NCI-H510A (cell line): ENCODE data around the gene BICDL1.

Experiments used
- DNase-seq: peaks from one replicate; lab custom pipeline; 2025; lab: John Stamatoyannopoulos, UW

The BICDL1 gene

DNA sequence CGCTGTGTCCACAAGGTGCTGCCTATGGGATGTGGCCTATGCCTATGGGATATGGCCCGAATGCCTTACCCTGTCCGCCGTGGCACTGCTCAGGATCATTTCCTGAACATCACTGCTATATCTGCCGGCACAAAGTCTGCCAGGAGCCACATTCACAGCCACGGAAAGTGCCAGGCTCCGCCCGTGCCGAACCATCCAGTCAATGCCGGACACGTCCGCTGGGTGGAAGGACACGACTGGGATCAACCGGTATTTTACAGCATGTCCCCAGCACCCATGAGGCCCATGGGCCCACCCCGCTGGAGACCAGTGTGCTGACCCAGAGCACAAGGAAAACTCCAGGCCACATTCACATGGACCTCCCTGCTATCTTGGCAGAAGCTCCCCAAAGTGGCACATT is 142.1 kb downstream of the BICDL1 start:
- DNase-seq = no peak

DNA sequence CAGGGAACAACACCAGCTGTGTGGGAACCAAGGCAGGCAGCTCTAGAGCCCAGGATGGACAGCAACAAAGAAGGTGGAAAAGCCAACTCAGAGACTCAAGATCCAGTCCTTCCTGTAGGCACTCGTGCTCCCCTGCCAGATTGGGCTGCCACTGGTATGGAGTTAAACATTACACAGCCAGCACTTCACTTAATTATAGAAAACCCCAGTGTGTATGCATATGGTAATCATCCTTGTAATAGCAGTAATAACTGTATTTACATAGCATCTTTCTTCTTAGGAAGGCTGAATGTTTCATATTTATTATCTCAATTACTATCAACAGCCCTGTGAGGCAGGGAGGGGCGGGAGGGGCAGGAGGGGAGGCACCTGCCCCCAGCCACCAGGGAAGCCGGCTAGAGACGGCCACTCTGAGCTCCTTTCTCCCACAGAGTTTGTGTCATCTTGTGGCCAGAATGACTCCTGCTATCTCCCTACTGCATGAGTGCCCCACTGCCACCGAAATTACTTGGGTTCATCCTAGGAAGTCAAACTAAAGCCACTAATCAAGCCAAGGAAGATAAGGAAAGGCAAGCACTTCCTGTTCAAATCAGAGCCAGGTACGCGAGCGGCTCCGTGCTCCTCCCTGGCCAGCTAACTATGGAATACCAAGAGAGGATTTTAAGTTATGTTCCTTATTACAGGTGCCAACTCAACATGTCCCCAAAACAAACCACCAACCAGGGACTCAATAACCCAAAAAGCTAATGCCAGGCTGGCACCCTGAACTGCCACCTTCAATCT is 143.2 kb downstream of the BICDL1 start:
- no peak for DNase-seq

DNA sequence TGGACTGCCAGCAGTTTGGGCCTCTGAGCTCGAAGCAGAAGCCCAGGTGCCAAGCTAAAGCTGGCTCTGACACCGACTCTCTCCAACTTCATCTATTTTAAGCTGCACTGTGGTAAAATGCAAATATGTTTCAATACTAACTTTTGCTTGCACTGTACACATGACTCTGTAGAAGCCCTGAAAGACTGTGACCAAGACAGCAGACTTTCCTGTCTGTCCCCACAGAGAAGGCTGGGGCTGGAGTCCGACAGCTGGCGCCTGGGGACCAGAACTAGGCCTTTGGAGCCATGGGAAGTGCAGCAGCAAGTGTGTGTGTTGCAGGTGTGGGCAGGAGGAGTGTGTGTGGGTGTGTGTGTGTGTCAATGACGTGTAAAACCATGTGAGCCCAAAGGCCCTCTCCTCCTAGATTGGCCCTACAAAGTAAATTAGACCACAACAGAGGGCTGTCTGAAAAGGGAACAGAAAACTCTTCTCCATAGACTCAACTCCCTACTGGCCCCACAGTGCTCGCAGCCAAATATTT is 143.9 kb downstream of the BICDL1 start:
- no peak for DNase-seq

DNA sequence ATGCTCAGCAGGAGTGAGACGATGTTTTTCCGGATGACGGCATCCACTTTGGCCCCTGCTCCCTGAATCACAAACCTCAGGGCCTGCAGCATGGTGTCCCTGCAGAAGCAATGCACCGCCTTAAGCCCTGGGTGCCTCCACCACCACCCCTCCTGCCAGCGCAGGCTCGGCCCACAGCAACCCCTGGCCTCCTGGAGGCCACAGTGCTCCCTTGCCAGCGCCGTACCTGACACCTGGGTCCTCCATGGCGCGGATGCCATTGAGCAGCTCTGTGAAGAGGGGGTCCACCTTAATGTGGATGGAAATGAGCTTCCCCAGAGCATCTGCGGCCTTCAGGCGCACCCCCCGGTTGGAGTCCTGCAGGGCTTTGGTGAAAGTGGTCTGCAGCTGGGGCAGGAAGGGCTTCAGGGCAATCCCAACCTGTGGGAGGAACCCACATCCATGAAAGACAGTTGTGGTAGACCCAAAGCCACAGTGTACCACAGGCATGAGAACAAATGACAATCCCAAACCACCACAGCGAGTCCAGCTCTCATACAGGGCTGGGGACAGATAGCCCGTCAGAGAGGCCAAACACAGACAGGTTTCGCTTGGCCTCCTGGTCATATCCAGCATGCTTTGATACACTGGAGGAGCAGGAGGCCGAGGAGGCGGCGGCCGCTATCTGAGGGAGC is 145.4 kb downstream of the BICDL1 start:
- DNase-seq = no peak

DNA sequence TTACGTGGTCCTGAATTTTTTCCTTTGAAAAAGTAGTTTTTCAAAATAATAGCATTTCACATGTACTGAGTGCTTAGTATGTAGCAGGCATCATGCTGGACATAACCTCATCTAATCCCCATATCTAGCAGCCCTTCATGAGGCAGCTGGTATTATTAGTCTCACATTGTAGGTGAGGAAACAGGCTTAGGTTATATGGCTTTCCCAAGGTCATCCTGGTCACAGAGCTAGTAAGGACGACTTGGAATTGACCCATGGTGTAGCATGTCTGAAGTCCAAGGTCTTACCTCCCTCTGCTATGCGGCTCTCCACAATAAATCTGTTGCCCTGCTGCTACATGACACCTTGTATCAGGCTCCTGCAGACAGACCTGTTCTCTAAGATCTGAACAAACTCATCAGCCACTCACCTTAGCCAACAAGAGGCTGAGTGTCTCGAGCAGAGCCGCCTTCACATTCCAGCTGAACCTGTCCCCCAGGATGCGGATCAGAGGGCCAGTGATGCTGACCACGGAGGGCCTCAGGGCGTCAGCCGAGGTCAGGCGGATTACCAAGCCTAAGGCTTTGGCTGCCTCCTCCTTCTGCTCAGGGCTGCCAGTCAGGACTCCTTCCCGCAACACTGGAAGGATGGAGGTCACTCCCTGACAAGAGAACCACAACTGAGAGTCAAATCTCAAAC is 147.2 kb downstream of the BICDL1 start:
- DNase-seq = no peak

DNA sequence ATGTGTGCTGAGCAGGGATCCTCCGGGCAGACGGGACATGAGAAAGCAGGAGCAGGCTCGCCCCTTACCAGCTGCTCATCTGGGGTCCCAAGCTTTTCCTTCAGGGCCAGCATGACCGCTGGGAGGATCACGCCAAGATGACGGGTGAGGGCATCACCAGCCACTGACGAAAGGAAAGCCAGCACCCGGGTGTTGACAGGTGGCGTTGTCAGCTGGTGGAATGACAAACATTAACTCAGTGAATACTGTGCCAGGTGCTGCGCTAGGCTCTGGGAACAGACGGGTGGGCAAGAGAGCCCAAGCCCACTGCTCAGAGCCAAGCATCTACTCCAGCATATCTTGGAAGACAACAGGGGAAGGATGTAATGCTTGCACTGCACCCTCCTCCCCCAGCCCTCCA is 148.8 kb downstream of the BICDL1 start:
- no peak for DNase-seq

DNA sequence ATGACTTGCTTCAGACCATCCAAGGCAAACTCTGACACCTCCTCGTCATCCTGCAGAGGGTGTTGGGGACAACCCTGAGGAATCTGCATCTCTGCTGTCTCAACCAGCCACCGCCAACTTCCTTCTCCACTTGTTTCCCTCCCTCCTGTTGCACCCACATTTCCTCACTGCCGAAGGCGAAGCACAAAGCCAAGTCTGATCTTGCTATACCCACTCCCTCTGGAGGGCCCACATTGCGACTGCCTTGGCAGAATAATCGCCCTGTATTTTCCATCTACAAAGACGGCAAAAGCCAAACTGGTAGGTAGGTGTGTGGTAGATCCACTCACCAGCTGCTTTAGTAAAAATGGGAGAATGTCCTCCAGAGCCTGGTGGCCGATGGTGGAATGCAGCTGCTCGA is 149.3 kb downstream of the BICDL1 start:
- no peak for DNase-seq

DNA sequence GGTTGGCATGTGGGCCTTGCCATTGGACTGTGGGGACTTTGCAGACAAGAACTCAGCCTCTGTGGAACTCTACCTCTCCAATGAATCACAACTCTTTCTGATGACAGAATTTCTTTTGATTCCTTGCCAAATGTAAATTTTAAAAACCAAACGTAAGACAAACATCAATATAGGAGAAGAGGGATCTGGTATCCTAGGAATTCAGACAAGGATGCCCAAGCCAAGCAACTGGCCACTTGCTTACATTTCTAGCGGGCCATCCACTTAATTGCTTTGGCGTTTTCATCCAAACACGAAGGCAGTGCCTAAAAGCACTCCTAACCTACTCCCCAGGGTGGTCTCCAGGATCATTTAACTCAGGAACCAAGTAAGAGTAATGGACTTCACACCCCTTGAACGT is 150.9 kb downstream of the BICDL1 start:
- DNase-seq = no peak

DNA sequence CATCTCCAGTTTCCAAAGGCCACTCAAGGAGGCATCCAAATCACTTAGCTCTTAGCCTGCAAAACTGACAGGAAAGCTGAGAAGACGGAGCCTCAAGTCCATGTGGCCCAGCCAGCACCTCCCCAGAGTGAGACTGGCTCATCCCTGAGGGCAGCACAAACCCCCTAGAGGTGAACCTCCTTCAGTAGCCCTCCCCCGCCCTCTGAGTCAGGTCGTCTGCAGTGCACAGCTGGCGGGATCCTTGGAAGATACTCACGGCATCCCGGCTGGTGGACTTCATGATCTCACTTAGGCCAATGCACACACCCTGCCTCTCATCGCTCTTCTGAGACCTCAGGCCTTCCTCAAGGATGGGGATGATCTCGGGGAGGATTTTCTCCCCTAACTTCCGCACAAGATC is 151.6 kb downstream of the BICDL1 start:
- no peak for DNase-seq

DNA sequence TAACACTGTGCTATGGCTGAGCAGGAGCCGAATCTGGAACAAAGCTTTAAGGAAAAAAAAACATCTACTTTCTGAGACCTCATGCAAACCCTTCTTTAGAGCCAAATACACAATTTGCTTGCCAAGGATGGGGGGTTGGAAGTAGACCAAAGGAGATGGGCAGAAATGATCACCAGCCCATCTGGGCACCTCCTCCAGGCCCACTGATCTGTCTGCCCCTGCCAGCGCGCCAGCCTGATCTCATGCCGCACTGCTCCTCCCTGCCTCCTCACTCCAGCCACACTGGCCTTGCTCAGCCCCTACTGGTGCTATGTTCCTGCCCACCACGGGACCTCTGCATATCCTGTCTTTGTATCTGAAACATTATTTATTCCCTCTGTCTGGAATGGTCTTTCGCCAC is 152.3 kb downstream of the BICDL1 start:
- DNase-seq = no peak

DNA sequence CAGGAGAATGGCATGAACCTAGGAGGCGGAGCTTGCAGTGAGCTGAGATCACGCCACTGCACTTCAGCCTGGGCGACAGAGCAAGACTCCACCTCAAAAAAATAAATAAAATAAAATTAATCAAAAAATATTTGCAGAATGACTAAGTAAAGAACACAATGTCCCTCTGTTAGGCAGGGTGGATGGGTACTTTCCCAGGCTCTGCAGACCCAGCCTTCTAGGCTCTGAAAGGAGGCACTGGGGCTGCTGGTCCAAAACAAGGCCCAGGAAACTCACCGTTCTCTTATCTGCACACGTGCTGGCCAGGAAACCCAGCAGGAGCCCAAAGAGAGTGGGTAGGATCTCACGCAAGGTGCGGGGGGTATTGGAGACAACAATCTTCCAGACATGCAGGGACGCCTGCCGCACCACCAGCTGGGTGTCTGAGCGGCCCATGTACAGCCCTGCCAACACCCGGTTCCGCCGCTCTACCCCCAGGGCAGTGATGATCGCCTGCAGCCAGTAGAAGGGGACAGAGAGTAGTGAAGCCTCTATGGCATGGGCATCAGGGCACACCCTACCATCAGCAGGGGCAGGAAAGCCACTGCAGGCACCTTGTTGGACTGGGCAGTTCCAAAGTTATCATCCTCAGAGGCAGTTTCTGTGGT is 153.3 kb downstream of the BICDL1 start:
- DNase-seq = no peak
